Stimulated activated CD4-positive, alpha-beta T cell treated with anti-CD3 and anti-CD28 coated beads, Interleukin-12 subunit alpha, Interleukin-12 subunit beta, amount 100 ng/mL, for 48 hours (primary cell): Measurements from ENCODE around the gene DNAJB13.

Experiments used
- DNase-seq, 3 donors: peaks; one replicate each; pipeline ENCODE4 v3.0.0-alpha.2; 2020; ENCODE audit warnings: low read depth in 2 of 3, low spot score in 1 of 3

DNAJB13 gene

DNA sequence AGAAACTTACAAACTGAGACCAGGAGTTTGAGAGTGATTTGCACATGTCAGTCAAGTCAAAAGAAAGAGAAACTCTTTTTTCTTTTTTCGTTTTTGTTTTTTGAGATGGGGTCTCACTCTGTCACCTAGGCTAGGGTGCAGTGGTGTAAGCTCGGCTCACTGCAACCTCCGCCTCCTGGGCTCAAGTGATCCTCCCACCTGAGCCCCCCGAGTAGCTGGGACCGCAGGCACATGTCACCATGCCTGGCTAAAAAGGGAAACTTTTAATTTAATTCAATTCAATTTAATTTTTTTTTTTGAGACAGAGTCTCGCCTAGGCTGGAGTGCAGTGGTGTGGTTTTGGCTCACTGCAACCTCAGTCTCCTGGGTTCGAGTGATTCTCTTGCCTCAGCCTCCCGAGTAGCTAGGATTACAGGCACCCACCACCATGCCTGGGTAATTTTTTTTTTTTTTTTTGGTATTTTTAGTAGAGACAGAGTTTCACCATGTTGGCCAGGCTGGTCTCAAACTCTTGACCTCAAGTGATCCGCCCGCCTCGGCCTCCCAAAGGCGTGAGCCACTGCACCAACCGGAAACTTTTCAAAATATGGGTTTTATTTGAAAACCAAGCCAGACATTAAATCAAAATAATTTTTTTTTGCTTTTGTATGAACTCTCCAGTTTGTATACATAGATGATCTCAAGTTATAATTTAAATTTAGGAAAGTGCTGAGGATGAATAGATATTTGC lies 48.2 kb downstream of the DNAJB13 start:
- DNase-seq = no peak

DNA sequence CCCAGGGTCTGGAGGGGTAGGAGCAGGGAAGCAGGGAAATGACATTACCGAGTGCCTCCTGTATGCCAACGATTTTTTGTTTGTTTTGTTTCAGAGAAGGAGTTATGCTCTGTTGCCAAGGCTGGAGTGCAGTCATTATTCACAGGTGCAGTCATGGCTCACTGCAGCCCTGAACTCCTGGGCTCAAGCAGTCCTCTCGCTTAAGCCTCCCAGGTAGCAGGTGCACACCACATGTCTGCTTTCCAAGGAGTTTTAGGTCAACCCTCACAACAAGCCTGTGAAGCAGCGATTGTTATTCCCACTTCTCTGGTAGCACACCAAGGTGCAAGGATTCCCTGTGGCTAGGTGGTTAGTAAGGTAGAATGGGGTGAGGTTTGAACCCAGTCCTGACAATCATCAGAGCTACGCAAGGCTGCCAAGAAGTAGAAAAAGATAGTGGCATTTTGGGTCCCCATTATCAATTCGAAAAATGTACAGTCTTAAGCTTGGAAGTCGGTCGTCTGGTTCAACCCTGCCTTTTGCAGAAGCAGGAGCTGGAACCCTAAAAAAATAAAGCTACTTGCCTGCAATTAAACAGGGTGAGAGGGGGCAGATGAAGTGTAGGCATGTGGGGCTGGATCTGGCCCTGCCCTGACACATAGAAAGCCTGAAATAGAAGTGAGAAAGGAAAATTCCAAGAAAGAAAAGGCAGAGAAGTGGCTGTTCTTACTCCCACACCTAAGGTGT lies 48.9 kb downstream of the DNAJB13 start:
- DNase-seq = no peak

DNA sequence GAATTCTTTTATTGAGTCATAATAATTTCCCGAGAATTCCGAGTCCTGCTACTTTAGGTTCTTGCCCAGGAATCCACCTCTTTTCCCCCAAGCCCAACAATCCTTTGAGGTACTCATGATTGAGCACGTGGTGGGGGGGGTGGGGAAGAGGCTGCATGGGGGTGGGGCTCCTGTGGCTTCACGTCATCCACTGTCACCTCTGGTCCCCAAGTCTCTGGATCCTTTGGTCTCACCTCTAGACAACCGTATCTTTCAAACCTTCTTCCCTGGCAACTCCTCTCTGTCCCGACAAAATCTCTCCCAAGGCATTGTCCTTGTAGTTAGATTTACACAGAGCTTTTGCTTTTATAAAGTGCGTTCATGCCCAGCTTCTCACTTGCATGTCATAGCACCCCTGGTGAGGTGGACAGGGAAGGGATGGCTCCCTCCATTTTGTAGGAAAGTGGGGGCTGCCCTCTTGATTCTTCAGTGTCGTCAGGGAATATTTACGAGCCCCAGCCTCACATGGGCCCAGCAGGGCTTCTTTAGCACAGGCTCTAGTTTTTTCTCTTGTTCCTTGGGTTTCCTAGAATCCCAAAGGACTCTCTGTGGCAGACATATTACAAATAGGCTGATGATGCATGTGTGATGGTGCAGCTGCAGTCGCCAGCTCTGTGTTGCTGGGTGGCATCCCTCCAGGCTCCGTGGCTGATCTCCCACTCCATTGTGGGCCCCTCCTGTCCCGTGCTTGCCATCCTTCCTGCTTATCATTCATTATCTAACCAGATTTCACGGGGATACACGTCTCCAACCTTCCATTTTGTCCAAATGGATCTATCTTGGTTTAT lies 49.7 kb downstream of the DNAJB13 start:
- DNase-seq = no peak

DNA sequence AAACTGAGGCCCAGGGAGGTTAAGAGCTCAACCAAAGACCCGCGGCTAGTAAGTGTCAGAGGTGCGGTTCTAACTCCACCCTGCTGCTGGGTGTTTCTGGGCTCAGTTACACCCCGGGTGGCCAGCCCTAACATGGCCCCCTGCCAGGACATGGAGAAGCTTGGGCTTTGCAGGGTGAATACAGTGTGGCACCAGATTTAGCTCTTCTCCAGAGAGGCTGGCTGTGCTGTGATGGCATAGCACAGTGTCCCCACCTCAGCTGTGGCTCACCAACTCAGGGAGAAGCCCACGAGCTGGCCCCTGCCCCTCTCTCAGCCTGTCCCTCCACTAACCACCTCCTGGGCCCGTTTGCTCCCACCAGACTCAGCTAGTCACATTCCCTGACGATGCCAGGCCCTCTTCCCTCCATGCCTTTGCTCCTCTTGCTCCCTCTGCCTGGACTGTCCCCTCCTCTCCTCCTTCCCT lies 51.0 kb downstream of the DNAJB13 start:
- no peak for DNase-seq

DNA sequence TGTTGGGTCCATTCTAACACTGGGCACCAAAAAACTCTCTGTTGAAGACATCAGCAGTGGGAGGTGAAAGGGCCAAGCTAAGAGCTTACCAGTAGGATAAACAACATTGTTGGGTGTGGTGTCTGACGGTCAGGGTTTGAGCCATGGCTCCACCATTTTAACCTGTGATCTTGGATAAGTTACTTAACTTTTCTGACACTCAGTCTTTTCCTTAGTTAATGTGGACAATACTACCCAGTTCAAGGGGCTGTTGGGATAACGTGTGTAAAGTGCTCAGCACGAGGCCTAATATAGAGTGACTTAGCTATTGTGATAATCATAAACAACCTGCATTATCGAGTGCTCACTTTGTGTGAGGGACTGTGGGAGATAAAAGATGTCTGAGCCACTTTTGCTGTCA lies 52.0 kb downstream of the DNAJB13 start:
- DNase-seq = no peak

DNA sequence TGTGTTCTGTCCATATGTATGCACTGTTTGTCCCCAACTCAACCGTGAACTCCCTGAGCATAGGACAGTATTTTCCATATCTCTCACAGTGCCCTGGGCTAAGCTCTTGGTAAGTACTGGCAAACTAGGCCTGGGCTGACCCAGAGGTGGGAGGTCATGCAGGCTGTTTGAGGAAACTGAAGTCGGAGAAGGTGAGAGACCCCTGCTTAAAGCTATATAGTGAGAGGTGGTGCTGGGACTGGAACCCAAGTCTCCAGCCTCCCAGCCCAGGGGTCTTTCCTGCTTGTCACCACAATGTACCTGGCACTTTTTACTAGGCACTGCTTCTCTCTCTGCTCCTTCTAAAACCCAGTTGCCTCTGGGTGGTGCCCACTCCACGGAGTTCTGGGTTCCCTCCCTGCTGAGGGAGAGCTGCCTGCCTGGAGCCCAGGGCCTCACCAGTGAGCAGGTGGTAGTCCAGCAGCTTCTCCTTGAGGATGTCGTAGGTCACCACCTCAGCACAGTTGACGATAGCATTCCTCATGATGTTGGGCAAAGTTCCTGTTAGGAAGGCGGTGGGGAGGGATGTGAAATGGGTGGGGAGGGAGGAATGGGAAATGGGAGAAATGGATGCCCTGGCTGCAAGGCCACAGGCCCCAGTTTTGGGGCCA lies 53.3 kb downstream of the DNAJB13 start:
- DNase-seq = no peak

DNA sequence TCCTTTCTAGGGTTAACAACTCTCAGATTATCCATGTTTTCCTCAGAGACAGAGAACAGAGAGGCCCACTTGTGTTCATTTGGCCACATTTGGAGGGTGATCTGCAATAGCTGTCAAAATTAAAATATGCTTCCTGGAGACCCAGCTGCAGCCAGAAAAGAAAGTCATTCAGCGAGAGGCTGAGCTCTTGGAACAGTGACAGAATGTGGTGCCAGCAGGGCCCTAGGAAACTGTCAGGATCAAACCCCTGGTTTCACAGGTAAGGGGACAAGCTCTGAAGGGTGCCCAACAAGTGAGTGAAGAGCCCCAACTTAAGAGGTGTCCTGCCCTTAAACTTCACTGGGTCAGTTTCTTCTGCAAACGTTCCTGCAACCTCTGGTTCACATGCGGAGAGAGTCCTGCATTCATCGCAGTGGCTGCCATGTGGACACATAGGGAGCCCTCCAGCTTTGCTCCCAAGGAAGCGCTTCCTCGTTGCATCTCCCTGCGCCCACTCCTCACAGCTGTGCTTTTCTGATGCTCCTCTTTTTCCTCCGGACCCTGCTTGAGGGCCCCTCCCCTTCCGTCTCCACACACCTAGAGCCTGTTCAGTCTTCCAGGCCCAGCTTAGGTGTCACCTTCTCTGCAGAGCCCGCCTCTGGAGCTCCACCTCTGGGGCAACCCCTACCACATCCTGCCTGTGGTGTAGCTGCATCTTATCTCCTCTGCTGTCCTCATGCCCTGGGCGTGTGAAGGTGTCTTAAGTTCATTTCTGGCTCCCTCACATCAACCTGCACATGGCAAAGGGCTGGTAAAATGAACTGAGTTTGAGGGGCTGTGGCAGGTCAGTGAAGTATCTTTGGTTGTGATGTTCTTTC lies 54.2 kb downstream of the DNAJB13 start:
- DNase-seq = peak; percentile 60 to 73 (median 67)

DNA sequence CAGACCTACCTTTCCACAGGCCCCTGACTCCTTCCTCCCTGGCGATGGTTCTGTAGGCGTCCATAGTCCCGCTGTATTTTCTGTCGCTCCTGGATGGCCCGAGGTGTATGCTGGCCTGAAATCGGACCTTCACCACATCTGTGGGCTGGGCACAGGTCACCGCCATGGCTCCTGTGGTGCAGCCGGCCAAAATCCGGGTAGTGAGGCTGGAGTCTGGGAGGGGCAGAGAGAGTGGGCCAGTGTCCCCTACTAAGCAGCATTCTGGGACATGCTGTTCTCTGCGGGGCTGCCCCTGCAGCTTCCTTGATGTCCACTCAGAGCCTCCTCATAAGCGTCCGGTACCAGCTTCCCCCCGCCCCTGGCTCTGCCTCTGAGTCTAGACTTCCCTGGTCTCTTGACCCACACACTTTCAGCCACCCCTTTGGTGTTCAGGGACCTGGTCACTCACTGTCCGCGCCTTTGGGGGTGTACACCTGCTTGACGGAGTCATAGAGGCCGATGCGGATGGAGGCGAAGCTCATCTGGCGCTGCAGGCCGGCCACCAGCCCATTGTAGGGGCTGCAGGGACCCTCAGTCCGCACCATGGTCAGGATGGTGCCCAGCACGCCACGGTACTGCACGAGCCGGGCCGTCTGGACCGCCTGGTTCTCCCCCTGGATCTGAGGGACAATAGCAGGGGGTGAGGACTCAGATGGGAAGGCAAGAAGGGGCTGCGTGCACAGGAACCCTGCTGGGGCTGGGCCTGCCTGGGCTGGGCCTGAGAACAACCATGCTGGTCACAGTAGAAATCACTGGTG lies 55.1 kb downstream of the DNAJB13 start:
- no peak for DNase-seq

DNA sequence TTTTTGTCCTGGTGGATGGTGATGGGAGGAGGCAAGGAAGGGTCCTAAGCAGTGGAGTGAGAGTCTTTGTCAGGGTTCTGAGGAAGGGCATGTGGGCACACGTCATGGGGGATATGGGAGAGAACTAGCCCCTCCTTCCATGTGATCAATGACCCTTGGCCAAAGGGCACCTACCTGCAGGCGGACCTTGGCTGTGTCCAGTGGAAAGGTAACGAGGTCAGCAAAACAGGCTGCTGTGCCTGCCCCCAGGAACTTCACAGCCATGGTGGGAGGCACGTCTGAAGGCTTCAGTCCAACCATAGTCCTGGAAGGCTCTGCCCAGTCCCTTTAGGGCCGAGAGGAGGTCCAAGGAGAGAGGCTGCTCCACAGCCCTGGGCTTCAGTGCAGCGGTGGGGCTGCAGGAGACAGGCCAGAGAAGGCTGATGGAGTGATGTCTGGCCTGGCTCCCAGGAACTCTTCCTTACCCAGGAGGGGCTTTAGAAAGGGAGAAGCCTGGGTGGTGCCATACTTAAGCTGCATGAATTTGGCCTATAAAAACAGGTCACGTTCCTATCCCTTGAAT lies 56.0 kb downstream of the DNAJB13 start:
- DNase-seq = no peak

DNA sequence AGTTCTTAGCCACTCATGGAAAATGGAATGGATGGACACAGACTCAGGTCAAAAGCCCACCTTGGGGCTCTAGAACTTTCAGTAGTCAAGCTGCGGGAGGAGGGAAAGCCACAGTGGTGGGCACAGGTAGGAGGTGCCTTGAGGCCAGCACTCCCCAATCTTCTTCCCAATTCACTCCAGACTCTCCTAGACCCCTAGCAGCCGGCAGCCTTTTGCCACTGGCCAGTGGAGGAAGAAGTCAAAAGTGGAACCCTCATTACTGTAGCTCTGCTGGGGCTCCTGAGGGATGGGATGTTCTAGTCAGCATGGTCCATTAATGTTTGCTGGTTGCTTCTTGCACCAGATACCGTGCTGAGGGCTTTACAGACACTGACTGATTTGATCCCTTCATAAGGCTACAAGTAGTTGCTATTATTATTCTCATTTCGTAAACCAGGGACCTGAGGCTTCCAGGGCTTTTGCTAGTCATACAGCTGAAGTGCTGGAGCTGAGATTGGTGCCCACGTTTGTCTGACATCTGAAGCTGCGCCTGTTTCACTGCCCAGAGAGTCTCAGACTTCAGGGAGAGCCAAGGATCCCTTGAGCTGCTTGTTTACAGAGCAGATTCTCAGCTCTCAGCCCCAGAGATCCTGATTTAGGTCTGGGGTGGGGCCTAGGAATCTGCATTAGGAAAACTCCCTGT lies 57.0 kb downstream of the DNAJB13 start:
- DNase-seq = no peak

DNA sequence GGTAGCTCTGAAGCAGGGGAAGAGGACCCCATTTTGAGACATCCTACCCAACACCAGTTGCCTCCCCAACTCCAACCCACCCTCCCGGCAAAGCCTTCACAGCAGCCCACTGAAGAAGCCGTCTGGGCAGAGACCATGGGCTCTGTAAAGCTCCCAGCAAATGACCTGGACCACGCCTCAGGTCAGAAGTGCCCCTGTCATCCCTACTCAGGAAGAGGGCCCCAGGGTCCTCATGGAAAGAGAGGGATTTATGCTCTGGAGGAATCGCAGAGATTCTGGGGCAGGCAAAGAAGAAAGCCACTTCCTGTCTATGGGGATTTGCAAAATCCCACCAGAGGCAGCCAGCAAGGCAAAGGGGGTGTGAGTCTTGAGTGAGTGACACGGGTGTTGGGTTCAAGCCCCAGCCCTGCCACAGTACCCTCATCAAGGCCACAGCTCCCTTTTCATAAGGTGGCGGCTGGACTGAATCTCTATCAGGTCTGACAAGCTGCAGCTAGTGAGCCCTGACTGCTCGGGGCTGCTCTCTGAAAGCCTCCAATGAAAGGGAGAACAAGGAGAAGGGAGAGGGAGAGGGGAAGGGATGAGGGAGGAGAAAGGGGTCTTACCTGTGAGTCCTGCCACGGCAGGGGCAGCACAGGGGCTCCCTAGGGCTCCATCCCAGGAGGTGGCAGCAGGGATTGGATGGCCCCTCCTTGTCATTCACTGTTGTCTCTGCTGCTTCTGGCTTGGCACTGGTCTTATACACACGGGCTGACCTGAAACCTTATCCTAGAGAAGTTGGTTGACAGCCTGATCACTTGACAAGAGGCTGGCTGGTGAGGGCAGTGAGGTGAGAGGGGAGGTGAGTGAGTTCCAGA lies 57.8 kb downstream of the DNAJB13 start, which contains the start of gene UCP3:
UCP3 (minus strand) TSS at position 713 of the 857 bp plus-strand sequence. CDS start 2,043 bp downstream, outside the sequence.
- DNase-seq = no peak

DNA sequence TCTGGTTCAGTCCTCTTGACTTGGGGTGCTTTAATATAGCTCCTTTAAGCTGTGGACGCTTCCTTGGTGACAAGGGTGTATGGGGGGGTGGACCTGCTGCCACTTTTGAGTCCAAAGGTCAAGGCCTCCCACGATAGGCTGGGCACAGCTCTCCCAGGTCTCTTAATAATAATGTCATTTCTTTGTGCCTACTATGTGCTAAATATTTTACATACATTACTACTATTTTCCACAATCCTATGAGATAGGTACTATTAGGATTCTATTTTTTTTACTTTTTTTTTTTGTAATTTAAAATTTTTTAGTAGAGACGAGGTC lies 58.4 kb downstream of the DNAJB13 start:
- DNase-seq = no peak

DNA sequence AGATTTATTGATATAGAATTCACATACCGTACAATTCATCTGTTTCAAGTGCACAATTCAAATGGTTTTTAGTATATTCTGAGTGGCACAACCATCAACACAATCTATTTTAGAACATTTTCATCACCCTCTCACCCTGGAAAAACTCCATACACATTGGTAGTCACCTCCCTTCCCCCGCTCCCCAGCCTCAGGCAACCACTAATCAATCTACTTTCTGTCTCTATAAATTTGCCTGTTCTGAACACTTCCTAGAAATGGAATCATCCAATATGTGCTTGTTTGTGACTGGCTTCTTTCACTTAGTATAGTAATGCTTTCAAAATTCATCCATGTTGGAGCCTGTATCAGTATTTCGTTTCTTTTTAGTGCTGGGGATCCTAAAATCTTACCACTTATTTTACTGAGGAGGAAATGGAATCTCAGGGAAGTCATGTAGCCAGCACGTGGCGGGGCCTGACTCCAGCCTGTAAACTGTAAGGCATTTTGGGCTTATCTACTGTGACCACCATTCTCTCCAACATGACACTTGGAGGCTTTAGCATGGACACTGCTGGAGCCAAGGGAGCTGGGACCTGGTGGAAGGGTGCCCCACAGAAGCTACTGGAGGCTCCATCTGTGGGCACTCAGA lies 59.0 kb downstream of the DNAJB13 start:
- peak in 1 of 3 donors; percentile 46 for DNase-seq

DNA sequence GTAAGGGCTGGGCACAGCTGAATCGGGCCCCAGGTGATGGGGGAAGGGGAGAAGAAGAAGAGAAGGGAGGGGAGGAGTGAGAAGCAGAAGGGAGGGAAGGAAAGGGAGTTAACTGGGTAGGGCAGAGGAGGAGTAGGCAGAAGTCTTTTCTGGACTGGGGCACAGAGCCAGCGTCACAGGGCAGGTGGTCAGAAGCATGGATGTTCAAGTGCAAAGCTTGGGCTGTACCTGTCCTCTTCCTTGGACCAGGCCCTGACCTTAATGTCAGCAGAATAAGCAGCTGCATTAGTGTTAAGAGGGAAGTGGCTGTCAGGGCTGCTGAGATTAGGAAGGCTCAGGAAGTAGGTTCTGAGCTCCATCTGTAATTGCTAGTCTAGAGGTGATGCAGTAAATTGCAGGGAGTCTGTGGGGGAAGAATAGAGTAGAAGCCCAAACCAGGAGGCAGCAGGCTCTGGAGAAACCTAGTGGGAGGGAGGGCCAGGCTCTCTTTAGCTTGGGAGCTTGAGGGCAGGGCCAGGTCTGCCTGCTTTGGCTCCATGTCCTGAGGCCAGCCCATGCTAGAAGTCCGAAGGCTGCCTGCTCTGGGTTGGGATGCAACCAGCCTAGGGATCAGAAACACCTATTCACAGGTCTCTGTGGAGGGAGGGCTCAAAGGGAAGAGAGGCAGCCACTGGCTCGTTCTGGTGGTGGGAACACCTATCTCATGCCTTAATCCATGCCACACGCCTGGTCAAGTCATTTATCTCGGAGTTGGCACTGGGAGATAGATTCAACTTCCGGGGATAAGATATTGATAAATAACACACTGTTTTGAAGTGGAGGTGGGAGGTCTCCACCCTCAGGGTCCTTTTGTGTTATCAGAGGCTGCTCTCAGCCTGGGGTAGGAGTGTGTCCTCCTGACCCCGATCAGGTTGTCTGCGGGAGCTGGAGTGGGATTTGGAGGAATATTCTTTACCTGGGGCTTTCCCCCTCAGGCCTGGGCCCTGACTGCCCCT lies 59.8 kb downstream of the DNAJB13 start:
- DNase-seq = no peak

DNA sequence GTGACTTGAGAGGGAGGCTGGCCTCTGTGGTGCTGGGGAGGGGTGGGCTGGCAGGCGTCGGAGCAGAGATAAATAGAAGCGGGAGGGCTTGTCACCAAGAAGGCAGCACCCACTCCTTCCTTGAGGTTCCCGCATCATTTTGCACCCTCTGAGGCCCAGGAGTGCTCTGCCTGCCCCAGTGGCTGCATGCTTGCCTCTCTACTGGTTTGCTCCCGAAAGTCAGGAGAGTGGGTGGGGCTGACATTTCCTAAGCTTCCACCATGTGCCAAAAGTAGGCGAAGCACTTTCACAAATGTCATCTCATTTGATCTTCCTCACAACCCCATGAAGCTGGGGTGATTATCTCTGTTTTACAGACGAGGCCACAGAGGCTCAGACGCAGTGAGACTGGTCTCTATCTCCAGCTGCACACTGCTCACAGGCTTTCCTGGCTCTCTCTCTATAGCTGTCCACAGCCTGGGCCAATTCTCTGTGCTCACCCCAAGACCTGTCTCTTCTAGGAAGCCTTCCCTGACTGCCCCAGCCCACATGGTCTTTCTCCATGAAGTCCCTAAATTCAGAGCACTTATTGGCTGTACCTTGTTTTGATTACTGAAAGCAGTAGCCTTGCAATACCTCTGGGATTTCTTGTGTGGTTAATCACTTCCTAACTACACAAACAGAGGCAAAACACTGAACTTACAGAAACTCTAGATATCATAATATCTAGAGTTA lies 60.7 kb downstream of the DNAJB13 start:
- DNase-seq = peak; percentile 42 to 64 (median 59)
